ENCODE results near the gene DCST2. TPM values are rescaled to one million over a fixed set of nuclear protein-coding genes. Genes with fewer than 3 reads are reported as not detected.

The DCST2 gene
- total and polyA plus RNA-seq, 9 of the 15 experiments (the other 6 are each of a cell fraction or from before 2014, with no cell fraction given), result 0.09 to 0.49 (median 0.11) TPM; not detected in 3

GRCh38 chr1:155010211-155010918 lies 23.2 kb downstream of the DCST2 start:
- H3K9ac ChIP-seq (ENCODE audit: insufficient read depth in 1 of 2, low read depth in 2 of 2, low read length in 2 of 2), result peak overlapping the region in 1 of 2 experiments; percentile 85; a peak in 1 of 4 replicates
- in situ Hi-C loops (cut with MboI), result no loop called here
- H3K4me1 ChIP-seq (replicated peaks in 1 of 2; ENCODE audit: control insufficient read depth in 2 of 2, insufficient read depth in 2 of 2, low read length in 2 of 2), result peaks cover 81 to 86% of the 10 kb centered on the region in 2 experiments
- peak; percentile 49; the same call in 1 of the 2 replicates for TF ChIP-seq SPI1 (IDR thresholded peaks at IDR 0.05; ENCODE audit: borderline replicate concordance, low read depth, low read length)
- TF ChIP-seq ZNF740 (CRISPR knock-in tag; IDR thresholded peaks at IDR 0.05), result no peak
- TF ChIP-seq ZNF740 (tag; IDR thresholded peaks at IDR 0.05), result peak in 1 of 2 experiments; percentile 61; a peak in 1 of 4 replicates
- TF ChIP-seq BRD9 (IDR thresholded peaks at IDR 0.05; ENCODE audit: low read depth, partially characterized antibody), result no peak
- WGBS (ENCODE audit: insufficient coverage, low coverage, missing lambda C conversion rate), result 16% methylated on average over 8 of the region's 11 CpGs
- FAIRE-seq, result no peak
- no peak overlapping the region for H3K4me2 ChIP-seq (ENCODE audit: insufficient read depth, low read length)
- peaks cover 82% of the 10 kb centered on the region for H3K79me2 ChIP-seq (ENCODE audit: control insufficient read depth, insufficient read depth, low read length)
- no peak overlapping the region for H2AFZ ChIP-seq (ENCODE audit: low read depth, low read length)
- BruUV-seq (replicated peaks), result no TSS peak
- POLR2A ChIA-PET, result interaction anchor here (0.7 to 1.3 kb wide), 2 partner anchors 9 to 41 kb away, joined by 5 read pairs; partner anchors contain the start of gene ADAM15
- H3K4me3 ChIP-seq, result no peak overlapping the region
- peaks cover 74% of the 10 kb centered on the region; the same call in 2 of the 3 replicates for H3K36me3 ChIP-seq (ENCODE audit: control insufficient read depth, insufficient read depth, low read length)
- CTCF ChIA-PET (ENCODE audit: low intra/inter-chr PET ratio), result no interaction called here
- no peak for DNase-seq (ENCODE audit: extremely low read depth in 1 of 4, low spot score in 3 of 4)
- intact Hi-C loops (cut with micrococcal nuclease), result no loop called here
- no peak overlapping the region; the same call in 2 of the 3 replicates for H3K27ac ChIP-seq (ENCODE audit: extremely low read depth, low read depth, low read length)
- ATAC-seq, result no peak
- H3K9me1 ChIP-seq (ENCODE audit: control insufficient read depth, insufficient read depth, low read length), result no peaks in the 10 kb centered on the region
- H4K20me1 ChIP-seq (replicated peaks; ENCODE audit: control insufficient read depth, insufficient read depth, low read length), result peaks cover 3% of the 10 kb centered on the region
- H3K27me3 ChIP-seq (ENCODE audit: control insufficient read depth in 2 of 2, insufficient read depth in 2 of 2, low read length in 2 of 2), result no peaks in the 10 kb centered on the region
- H3K9me3 ChIP-seq (replicated peaks; ENCODE audit: control insufficient read depth, insufficient read depth, low read depth, low read length), result no peaks in the 10 kb centered on the region

All from K562 (cell line).